ENCODE data around the gene GINS2. TPM values are rescaled to one million over a fixed set of nuclear protein-coding genes. Genes with fewer than 3 reads are reported as not detected.

Gene GINS2
- total RNA-seq, 1 donor from 2014 or later, result 0.25 TPM

- Histone ChIP-seq H3K4me1 (peaks cover 21% of the 10 kb centered on the region), H3K27me3 (no peaks in the 10 kb centered on the region), H3K36me3 (no peaks in the 10 kb centered on the region), H3K9me3 (no peaks in the 10 kb centered on the region), H3K4me3 (no peak overlapping the region), H3K27ac (no peak overlapping the region)
- DNase-seq (ENCODE audit: extremely low spot score in 2 of 2), result no peak
- intact Hi-C loops (cut with DNase I), result loop anchor here (10.0 kb wide), 2 partner anchors 437 to 597 kb away; partner anchors contain the start of gene CIBAR2
- no peak for TF ChIP-seq POLR2A (IDR thresholded peaks at IDR 0.05)
- no peak for TF ChIP-seq POLR2AphosphoS5 (IDR thresholded peaks at IDR 0.05; ENCODE audit: insufficient read depth in 1 of 2, low read depth in 1 of 2)
- TF ChIP-seq, protein P1, sequence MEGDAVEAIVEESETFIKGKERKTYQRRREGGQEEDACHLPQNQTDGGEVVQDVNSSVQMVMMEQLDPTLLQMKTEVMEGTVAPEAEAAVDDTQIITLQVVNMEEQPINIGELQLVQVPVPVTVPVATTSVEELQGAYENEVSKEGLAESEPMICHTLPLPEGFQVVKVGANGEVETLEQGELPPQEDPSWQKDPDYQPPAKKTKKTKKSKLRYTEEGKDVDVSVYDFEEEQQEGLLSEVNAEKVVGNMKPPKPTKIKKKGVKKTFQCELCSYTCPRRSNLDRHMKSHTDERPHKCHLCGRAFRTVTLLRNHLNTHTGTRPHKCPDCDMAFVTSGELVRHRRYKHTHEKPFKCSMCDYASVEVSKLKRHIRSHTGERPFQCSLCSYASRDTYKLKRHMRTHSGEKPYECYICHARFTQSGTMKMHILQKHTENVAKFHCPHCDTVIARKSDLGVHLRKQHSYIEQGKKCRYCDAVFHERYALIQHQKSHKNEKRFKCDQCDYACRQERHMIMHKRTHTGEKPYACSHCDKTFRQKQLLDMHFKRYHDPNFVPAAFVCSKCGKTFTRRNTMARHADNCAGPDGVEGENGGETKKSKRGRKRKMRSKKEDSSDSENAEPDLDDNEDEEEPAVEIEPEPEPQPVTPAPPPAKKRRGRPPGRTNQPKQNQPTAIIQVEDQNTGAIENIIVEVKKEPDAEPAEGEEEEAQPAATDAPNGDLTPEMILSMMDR (IDR thresholded peaks at IDR 0.05), result no peak
Measured at GRCh38 chr16:85711982-85712587, 23.3 kb upstream of the GINS2 start.

GRCh38 chr16:85710732-85711131 is 22.0 kb upstream of the GINS2 start:
- no peak for DNase-seq (ENCODE audit: extremely low spot score in 2 of 2)
- TF ChIP-seq POLR2A (IDR thresholded peaks at IDR 0.05), result no peak
- no peak for TF ChIP-seq POLR2AphosphoS5 (IDR thresholded peaks at IDR 0.05; ENCODE audit: insufficient read depth in 1 of 2, low read depth in 1 of 2)
- TF ChIP-seq, protein P1 (IDR thresholded peaks at IDR 0.05), result no peak
- Histone ChIP-seq H3K4me3 (no peak overlapping the region), H3K27ac (no peak overlapping the region), H3K9me3 (no peaks in the 10 kb centered on the region), H3K36me3 (no peaks in the 10 kb centered on the region), H3K27me3 (no peaks in the 10 kb centered on the region), H3K4me1 (peaks cover 7% of the 10 kb centered on the region)
- intact Hi-C loops (cut with DNase I), result loop anchor here (10.0 kb wide), 2 partner anchors 436 to 596 kb away; partner anchors contain the start of gene CIBAR2

- Histone ChIP-seq H3K27me3 (no peaks in the 10 kb centered on the region), H3K36me3 (no peaks in the 10 kb centered on the region), H3K4me1 (no peaks in the 10 kb centered on the region), H3K27ac (no peak overlapping the region), H3K4me3 (no peak overlapping the region), H3K9me3 (no peaks in the 10 kb centered on the region)
- TF ChIP-seq, protein P1 (IDR thresholded peaks at IDR 0.05), result no peak
- no peak for TF ChIP-seq POLR2AphosphoS5 (IDR thresholded peaks at IDR 0.05; ENCODE audit: insufficient read depth in 1 of 2, low read depth in 1 of 2)
- no peak for TF ChIP-seq POLR2A (IDR thresholded peaks at IDR 0.05)
- intact Hi-C loops (cut with DNase I), result loop anchor here (10.0 kb wide), 2 partner anchors 435 to 595 kb away; partner anchors contain the start of gene CIBAR2
- no peak for DNase-seq (ENCODE audit: extremely low spot score in 2 of 2)
Measured at GRCh38 chr16:85709766-85710585, 21.2 kb upstream of the GINS2 start.

DNA sequence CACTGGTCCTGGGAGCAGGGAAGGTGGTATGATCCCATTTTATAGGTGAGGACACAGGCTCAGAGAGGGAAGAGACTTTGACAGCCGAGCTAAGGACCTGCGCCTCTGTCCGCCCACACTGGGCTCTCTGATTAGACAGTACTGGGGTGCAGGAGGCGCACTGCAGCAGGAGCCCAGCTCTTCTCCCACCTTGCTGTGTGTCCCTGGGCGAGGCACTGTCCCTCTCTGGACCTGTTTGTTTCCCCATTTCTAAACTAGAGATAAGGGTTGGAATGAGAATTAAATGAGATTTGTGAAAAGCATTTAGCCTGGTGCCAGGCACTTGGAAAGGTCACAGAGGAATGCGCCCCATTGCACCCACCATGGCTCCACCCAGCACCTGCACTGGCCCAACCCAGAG is 19.6 kb upstream of the GINS2 start:
- TF ChIP-seq POLR2A (IDR thresholded peaks at IDR 0.05), result no peak
- TF ChIP-seq, protein P1 (IDR thresholded peaks at IDR 0.05), result no peak
- TF ChIP-seq POLR2AphosphoS5 (IDR thresholded peaks at IDR 0.05; ENCODE audit: insufficient read depth in 1 of 2, low read depth in 1 of 2), result no peak
- no peak overlapping the region for H3K27ac ChIP-seq
- H3K4me3 ChIP-seq, result no peak overlapping the region
- H3K9me3 ChIP-seq, result no peaks in the 10 kb centered on the region
- intact Hi-C loops (cut with DNase I), result no loop called here
- DNase-seq (ENCODE audit: extremely low spot score in 2 of 2), result no peak
- no peaks in the 10 kb centered on the region for H3K4me1 ChIP-seq
- no peaks in the 10 kb centered on the region for H3K27me3 ChIP-seq
- no peaks in the 10 kb centered on the region for H3K36me3 ChIP-seq

All from vagina (tissue), 2 donors.